HG02852 (cell line): ENCODE data around the gene DLK2.
"Not testable (repeated sequence)": the region's sequence is repeated elsewhere in the genome, so short reads cannot be mapped to it uniquely, and the experiment has no call there.

Experiments used
- ATAC-seq: cut with Tn5 transposase; IDR thresholded peaks from one replicate; pipeline ENCODE4 v1.9.1; 2021; ENCODE audit warnings: mild to moderate bottlenecking, moderate library complexity; ENCODE audit not compliant: unreplicated experiment

DLK2 gene

GRCh38 chr6:43428874-43429273 lies 26.5 kb downstream of the DLK2 start:
- ATAC-seq, result no peak

GRCh38 chr6:43428112-43428570 lies 27.2 kb downstream of the DLK2 start:
- no peak for ATAC-seq

- peak; percentile 92 for ATAC-seq
Observed at GRCh38 chr6:43427406-43428111, 27.8 kb downstream of the DLK2 start, which contains the start of gene ABCC10. TSS of gene ABCC10 (plus strand) at chr6:43427541. CDS start at chr6:43427979, 438 bp downstream.

- ATAC-seq, result no peak
Observed at GRCh38 chr6:43426928-43427405, 28.4 kb downstream of the DLK2 start.

GRCh38 chr6:43425083-43425482 lies 30.3 kb downstream of the DLK2 start:
- not testable (repeated sequence) for ATAC-seq

- no peak for ATAC-seq
Observed at GRCh38 chr6:43421831-43422230, 33.5 kb downstream of the DLK2 start.

- ATAC-seq, result no peak
Observed at GRCh38 chr6:43420012-43420709, 35.2 kb downstream of the DLK2 start.

GRCh38 chr6:43416935-43417334 lies 38.4 kb downstream of the DLK2 start:
- ATAC-seq, result no peak

- ATAC-seq, result not testable (repeated sequence)
Observed at GRCh38 chr6:43415275-43415674, 40.1 kb downstream of the DLK2 start.

- ATAC-seq, result no peak
Observed at GRCh38 chr6:43413002-43413401, 42.3 kb downstream of the DLK2 start.

- no peak for ATAC-seq
Observed at GRCh38 chr6:43412541-43412940, 42.8 kb downstream of the DLK2 start.

- not testable (repeated sequence) for ATAC-seq
Observed at GRCh38 chr6:43410776-43411175, 44.6 kb downstream of the DLK2 start.

- no peak for ATAC-seq
Observed at GRCh38 chr6:43408259-43408658, 47.1 kb downstream of the DLK2 start.

- ATAC-seq, result no peak
Observed at GRCh38 chr6:43407296-43407695, 48.1 kb downstream of the DLK2 start.

GRCh38 chr6:43405354-43405753 lies 50.0 kb downstream of the DLK2 start:
- ATAC-seq, result no peak

GRCh38 chr6:43402820-43403219 lies 52.5 kb downstream of the DLK2 start:
- ATAC-seq, result no peak

- no peak for ATAC-seq
Observed at GRCh38 chr6:43401730-43402129, 53.6 kb downstream of the DLK2 start.
